GM23338 (cell line): ENCODE results near the gene CA12. TPM values are rescaled to one million over a fixed set of nuclear protein-coding genes. Genes with fewer than 3 reads are reported as not detected.

ENCODE experiments used
- ATAC-seq: fragments of 200-7000 bp; cut with Tn5 transposase; 3 replicates; pipeline ENCODE4 v1.9.1; 2020
- DNase-seq: peaks from one replicate; pipeline ENCODE4 v3.0.0-alpha.2; 2015; ENCODE audit warnings: low spot score
- H2AFZ ChIP-seq: fragments of 200-600 bp; sonication (generic); 2 replicates; pipeline ENCODE4 v1.8.0; 2016; ENCODE audit warnings: antibody characterized with exemption, mild to moderate bottlenecking, moderate library complexity
- H3F3A ChIP-seq: fragments of 200-600 bp; sonication (generic); replicated peaks from 2 replicates; pipeline ENCODE4 v1.8.0; 2017; ENCODE audit warnings: antibody characterized with exemption, mixed run types, low read depth
- H3K27ac ChIP-seq: fragments of 200-600 bp; sonication (generic); 2 replicates; pipeline ENCODE4 v1.6.1; 2016; ENCODE audit warnings: low read depth
- H3K27me3 ChIP-seq: fragments of 200-600 bp; sonication (generic); 2 replicates; pipeline ENCODE4 v1.8.0; 2016; ENCODE audit warnings: mild to moderate bottlenecking, mixed run types, moderate library complexity; ENCODE audit not compliant: insufficient read depth
- H3K36me3 ChIP-seq: fragments of 200-600 bp; sonication (generic); 2 replicates; pipeline ENCODE4 v1.8.0; 2016; ENCODE audit warnings: mild to moderate bottlenecking; ENCODE audit not compliant: insufficient read depth
- H3K4me1 ChIP-seq: fragments of 200-600 bp; sonication (generic); 2 replicates; pipeline ENCODE4 v1.8.0; 2016; ENCODE audit warnings: mild to moderate bottlenecking, moderate library complexity; ENCODE audit not compliant: insufficient read depth
- H3K4me2 ChIP-seq: fragments of 200-600 bp; sonication (generic); 2 replicates; pipeline ENCODE4 v1.7.1; 2017; ENCODE audit warnings: mixed run types
- H3K4me3 ChIP-seq: fragments of 200-600 bp; sonication (generic); 2 replicates; pipeline ENCODE4 v1.6.1; 2016; ENCODE audit warnings: mixed run types
- H3K79me2 ChIP-seq: fragments of 200-600 bp; sonication (generic); replicated peaks from 2 replicates; pipeline ENCODE4 v1.8.0; 2017; ENCODE audit warnings: mild to moderate bottlenecking; ENCODE audit not compliant: insufficient read depth
- H3K9me2 ChIP-seq: fragments of 200-600 bp; sonication (generic); 2 replicates; pipeline ENCODE4 v1.8.0; 2017; ENCODE audit not compliant: insufficient read depth
- H4K20me1 ChIP-seq: fragments of 200-600 bp; sonication (generic); replicated peaks from 2 replicates; pipeline ENCODE4 v1.8.0; 2017; ENCODE audit warnings: mild to moderate bottlenecking; ENCODE audit not compliant: insufficient read depth
- H3K27ac Mint-ChIP-seq: 2 replicates; pipeline ENCODE4 v1.8.0; 2020; ENCODE audit warnings: inconsistent platforms, mild to moderate bottlenecking, moderate library complexity, mixed read lengths
- H3K27me3 Mint-ChIP-seq: 3 replicates; pipeline ENCODE4 v1.8.0; 2022; ENCODE audit warnings: low read depth, mild to moderate bottlenecking, moderate library complexity, mixed read lengths, inconsistent platforms; ENCODE audit not compliant: insufficient read depth, poor library complexity
- H3K36me3 Mint-ChIP-seq: 3 replicates; pipeline ENCODE4 v1.8.0; 2021; ENCODE audit warnings: low read depth, mild to moderate bottlenecking, inconsistent platforms, moderate library complexity, mixed read lengths
- H3K4me1 Mint-ChIP-seq: 3 replicates; pipeline ENCODE4 v1.8.0; 2020; ENCODE audit warnings: mild to moderate bottlenecking, inconsistent platforms, mixed read lengths
- H3K4me3 Mint-ChIP-seq: 3 replicates; pipeline ENCODE4 v1.8.0; 2021; ENCODE audit warnings: moderate library complexity, mild to moderate bottlenecking, inconsistent platforms, mixed read lengths
- H3K9me3 Mint-ChIP-seq: 3 replicates; pipeline ENCODE4 v1.8.0; 2020; ENCODE audit warnings: moderate library complexity, mild to moderate bottlenecking, inconsistent platforms, mixed read lengths
- CREB1 ChIP-seq: fragments of 250-450 bp; sonication (Bioruptor Pico); IDR thresholded peaks from 2 replicates; pipeline ENCODE4 v1.5.0; 2020; ENCODE audit warnings: low read depth, mild to moderate bottlenecking, moderate library complexity
- ETS1 ChIP-seq: IDR thresholded peaks from 2 replicates; pipeline ENCODE4 v1.6.1; 2016; ENCODE audit warnings: antibody characterized with exemption
- EZH2phosphoT487 ChIP-seq: fragments of 200-600 bp; sonication (generic); IDR thresholded peaks from one replicate; pipeline ENCODE4 v1.8.1; 2018; ENCODE audit warnings: antibody characterized with exemption; ENCODE audit not compliant: unreplicated experiment
- JUNB ChIP-seq: IDR thresholded peaks from one replicate; pipeline ENCODE4 v1.6.1; 2016; ENCODE audit warnings: antibody characterized with exemption; ENCODE audit not compliant: unreplicated experiment
- NANOG ChIP-seq: IDR thresholded peaks from 2 replicates; pipeline ENCODE4 v1.6.1; 2016; ENCODE audit warnings: antibody characterized with exemption, borderline replicate concordance
- ZNF462 ChIP-seq: fragments of 250-450 bp; sonication (Bioruptor Pico); IDR thresholded peaks from 2 replicates; pipeline ENCODE4 v1.5.0; 2020; ENCODE audit warnings: mild to moderate bottlenecking, moderate library complexity
- polyA plus RNA-seq: library from polyadenylated mRNA; unstranded; fragments of >200 nt; fragmentation: Nextera tagmentation; extraction: Ambion mirVana; gene quantifications from 2 replicates; pipeline ENCODE4 v1.2.1, GENCODE V29; 2016
- total RNA-seq: library from RNA; depleted of rRNA; stranded (reverse); fragments of >200 nt; shearing (Covaris generic); gene quantifications from 2 replicates; pipeline ENCODE4 v1.2.3, GENCODE V29; 2014
- TF ChIP-seq, protein P1 (sequence below): IDR thresholded peaks from one replicate; pipeline ENCODE4 v1.6.1; 2018; ENCODE audit warnings: antibody characterized with exemption; ENCODE audit not compliant: unreplicated experiment

CA12 gene
- total and polyA plus RNA-seq, 2 experiments from 2014 or later, result 2.9 to 5.2 TPM

GRCh38 chr15:63310646-63311045 is 71.0 kb downstream of the CA12 start (continued):
- TF ChIP-seq ZNF462 (CRISPR knock-in tag) (no peak), NANOG (no peak), ETS1 (no peak)

GRCh38 chr15:63308947-63309346 is 72.7 kb downstream of the CA12 start:
- Histone ChIP-seq H3K27me3 (no peaks in the 10 kb centered on the region), H3K4me1 (peaks cover 27% of the 10 kb centered on the region), H3K36me3 (no peaks in the 10 kb centered on the region), H2AFZ (no peak overlapping the region), H4K20me1 (no peaks in the 10 kb centered on the region), H3K4me2 (no peak overlapping the region), H3K9me2 (no peaks in the 10 kb centered on the region), H3K4me3 (no peak overlapping the region), H3K79me2 (no peaks in the 10 kb centered on the region), H3K27ac (no peak overlapping the region), H3F3A (no peaks in the 10 kb centered on the region)
- Mint-ChIP-seq H3K9me3 (peaks cover 3% of the 10 kb centered on the region; the same call in 2 of the 3 replicates), H3K4me1 (peaks cover 34% of the 10 kb centered on the region), H3K4me3 (no peak overlapping the region), H3K27ac (no peak overlapping the region; the same call in 1 of the 2 replicates), H3K27me3 (peaks cover 2% of the 10 kb centered on the region), H3K36me3 (no peaks in the 10 kb centered on the region; the same call in 1 of the 3 replicates)
- no peak for DNase-seq
- no peak for ATAC-seq
- TF ChIP-seq JUNB (no peak), EZH2phosphoT487 (no peak), NANOG (no peak), ETS1 (no peak), CREB1 (no peak)
- TF ChIP-seq, protein P1, sequence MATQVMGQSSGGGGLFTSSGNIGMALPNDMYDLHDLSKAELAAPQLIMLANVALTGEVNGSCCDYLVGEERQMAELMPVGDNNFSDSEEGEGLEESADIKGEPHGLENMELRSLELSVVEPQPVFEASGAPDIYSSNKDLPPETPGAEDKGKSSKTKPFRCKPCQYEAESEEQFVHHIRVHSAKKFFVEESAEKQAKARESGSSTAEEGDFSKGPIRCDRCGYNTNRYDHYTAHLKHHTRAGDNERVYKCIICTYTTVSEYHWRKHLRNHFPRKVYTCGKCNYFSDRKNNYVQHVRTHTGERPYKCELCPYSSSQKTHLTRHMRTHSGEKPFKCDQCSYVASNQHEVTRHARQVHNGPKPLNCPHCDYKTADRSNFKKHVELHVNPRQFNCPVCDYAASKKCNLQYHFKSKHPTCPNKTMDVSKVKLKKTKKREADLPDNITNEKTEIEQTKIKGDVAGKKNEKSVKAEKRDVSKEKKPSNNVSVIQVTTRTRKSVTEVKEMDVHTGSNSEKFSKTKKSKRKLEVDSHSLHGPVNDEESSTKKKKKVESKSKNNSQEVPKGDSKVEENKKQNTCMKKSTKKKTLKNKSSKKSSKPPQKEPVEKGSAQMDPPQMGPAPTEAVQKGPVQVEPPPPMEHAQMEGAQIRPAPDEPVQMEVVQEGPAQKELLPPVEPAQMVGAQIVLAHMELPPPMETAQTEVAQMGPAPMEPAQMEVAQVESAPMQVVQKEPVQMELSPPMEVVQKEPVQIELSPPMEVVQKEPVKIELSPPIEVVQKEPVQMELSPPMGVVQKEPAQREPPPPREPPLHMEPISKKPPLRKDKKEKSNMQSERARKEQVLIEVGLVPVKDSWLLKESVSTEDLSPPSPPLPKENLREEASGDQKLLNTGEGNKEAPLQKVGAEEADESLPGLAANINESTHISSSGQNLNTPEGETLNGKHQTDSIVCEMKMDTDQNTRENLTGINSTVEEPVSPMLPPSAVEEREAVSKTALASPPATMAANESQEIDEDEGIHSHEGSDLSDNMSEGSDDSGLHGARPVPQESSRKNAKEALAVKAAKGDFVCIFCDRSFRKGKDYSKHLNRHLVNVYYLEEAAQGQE, result no peak
